Natural killer cell (primary cell): ENCODE measurements around the gene TNIK. TPM values are rescaled to one million over a fixed set of nuclear protein-coding genes. Genes with fewer than 3 reads are reported as not detected.

Source experiments
- ATAC-seq, 3 donors: fragments of 150-1000 bp in 2 of 3; fragments of 200-7000 bp in 1 of 3; cut with Tn5 transposase; 1 replicate in 1 of 3; 2 replicates in 2 of 3; pipeline ENCODE4 v1.10.0; 2021; ENCODE audit warnings: mild to moderate bottlenecking in 2 of 3, moderate library complexity in 2 of 3
- DNase-seq, 2 donors: peaks; one replicate each; pipeline versions ENCODE4 v3.0.0 to v3.0.0-alpha.2; 2013 to 2021; ENCODE audit warnings: mixed read lengths in 1 of 2
- H3K27ac ChIP-seq: one replicate; pipeline ENCODE4 v1.5.1; 2013; ENCODE audit warnings: mild to moderate bottlenecking, low read length
- H3K27me3 ChIP-seq: one replicate; pipeline ENCODE4 v1.6.1; 2013; ENCODE audit warnings: low read length; ENCODE audit not compliant: control insufficient read depth, insufficient read depth
- H3K36me3 ChIP-seq: one replicate; pipeline ENCODE4 v1.6.1; 2013; ENCODE audit warnings: low read length; ENCODE audit not compliant: control insufficient read depth, insufficient read depth
- H3K4me1 ChIP-seq: one replicate; pipeline ENCODE4 v1.6.1; 2013; ENCODE audit warnings: low read length; ENCODE audit not compliant: control insufficient read depth, insufficient read depth
- H3K4me3 ChIP-seq: one replicate; pipeline ENCODE4 v1.5.1; 2013; ENCODE audit warnings: low read length
- H3K9me3 ChIP-seq: one replicate; pipeline ENCODE4 v1.6.1; 2013; ENCODE audit warnings: low read length; ENCODE audit not compliant: control insufficient read depth, insufficient read depth
- H3K27ac Mint-ChIP-seq, 2 donors: one replicate each; pipeline ENCODE4 v1.8.0; 2022; ENCODE audit warnings: mild to moderate bottlenecking in 2 of 2, mixed read lengths in 2 of 2, moderate library complexity in 1 of 2
- H3K27me3 Mint-ChIP-seq, 2 donors: one replicate each; pipeline ENCODE4 v1.8.0; 2022; ENCODE audit warnings: low read depth in 2 of 2, mixed read lengths in 2 of 2
- H3K36me3 Mint-ChIP-seq: one replicate; pipeline ENCODE4 v1.8.0; 2022; ENCODE audit warnings: mixed read lengths
- H3K4me1 Mint-ChIP-seq, 2 donors: one replicate each; pipeline ENCODE4 v1.8.0; 2022; ENCODE audit warnings: mixed read lengths in 2 of 2
- H3K4me3 Mint-ChIP-seq: one replicate; pipeline ENCODE4 v1.8.0; 2022; ENCODE audit warnings: mild to moderate bottlenecking, moderate library complexity, mixed read lengths
- H3K9me3 Mint-ChIP-seq, 2 donors: one replicate each; pipeline ENCODE4 v1.8.0; 2022; ENCODE audit warnings: mixed read lengths in 2 of 2
- CTCF ChIP-seq: fragments of 200-600 bp; IDR thresholded peaks from one replicate; pipeline ENCODE4 v1.8.0; 2022; ENCODE audit warnings: antibody characterized with exemption
- WGBS: methylation state at CpG from one replicate; pipeline ENCODE4 v1.1.7; 2013; ENCODE audit warnings: missing lambda C conversion rate; ENCODE audit not compliant: insufficient coverage; 5-methylcytosine and 5-hydroxymethylcytosine counted together
- intact Hi-C: fragments of 100-400 bp; cut with micrococcal nuclease; formaldehyde crosslinking; loops from one replicate; pipeline ENCODE4 v1.14.2; 2022
- total RNA-seq, 4 donors: library from RNA; stranded (reverse); fragments of 120-200 nt in 1 of 4; gene quantifications; one replicate each; pipeline versions ENCODE4 v1.2.3 to v1.2.4, GENCODE V29; 2013 to 2022

The TNIK gene
- total RNA-seq, 3 donors from 2014 or later (not counting 1 experiment from before 2014, with no cell fraction given) = 93.7 to 122 (median 119) TPM

DNA sequence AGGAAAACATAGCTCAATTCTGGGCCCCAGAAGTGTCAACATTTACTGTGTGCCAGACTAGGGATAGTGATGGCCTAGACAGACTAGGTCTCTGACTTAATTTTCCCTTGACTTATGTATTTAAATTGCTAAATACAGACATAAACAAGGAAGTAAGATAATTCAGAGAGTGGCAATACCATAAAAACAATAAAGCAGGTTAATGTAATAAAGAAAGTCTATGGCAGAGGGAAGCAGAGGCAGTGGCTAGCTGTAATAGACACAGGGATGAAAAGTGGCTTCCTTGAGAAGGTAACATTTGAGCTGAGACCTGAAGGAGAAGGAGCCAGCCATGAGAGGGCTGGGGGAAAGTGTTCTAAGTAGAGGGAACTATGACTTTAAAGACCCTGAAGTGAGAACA lies 95.7 kb downstream of the TNIK start:
- H3K4me3 Mint-ChIP-seq = no peak overlapping the region

GRCh38 chr3:171363202-171363601 lies 97.0 kb downstream of the TNIK start:
- peak overlapping the region in 1 of 2 donors; percentile 22 for H3K27ac Mint-ChIP-seq
- Histone ChIP-seq H3K4me1 (no peaks in the 10 kb centered on the region), H3K4me3 (no peak overlapping the region), H3K27ac (no peak overlapping the region), H3K36me3 (no peaks in the 10 kb centered on the region), H3K9me3 (no peaks in the 10 kb centered on the region), H3K27me3 (no peaks in the 10 kb centered on the region)
- no peak overlapping the region for H3K4me3 Mint-ChIP-seq
- TF ChIP-seq CTCF = no peak
- intact Hi-C loops = no loop called here
- ATAC-seq = no peak
- DNase-seq = no peak
- peaks cover 65 to 82% of the 10 kb centered on the region in 2 donors for H3K4me1 Mint-ChIP-seq
- no peaks in the 10 kb centered on the region for H3K27me3 Mint-ChIP-seq
- WGBS = 100% methylated on average over 1 of the region's 2 CpGs
- H3K9me3 Mint-ChIP-seq = no peaks in the 10 kb centered on the region
- H3K36me3 Mint-ChIP-seq = no peaks in the 10 kb centered on the region

More for the DNA sequence above, 95.7 kb downstream of the TNIK start:
- Mint-ChIP-seq H3K4me1 (peaks cover 53 to 77% of the 10 kb centered on the region in 2 donors), H3K27me3 (no peaks in the 10 kb centered on the region), H3K36me3 (no peaks in the 10 kb centered on the region), H3K9me3 (no peaks in the 10 kb centered on the region), H3K27ac (peak overlapping the region in 1 of 2 donors; percentile 32)
- no peaks in the 10 kb centered on the region for H3K9me3 ChIP-seq
- no peak overlapping the region for H3K27ac ChIP-seq
- H3K36me3 ChIP-seq = peaks cover 4% of the 10 kb centered on the region
- ATAC-seq (no peak), DNase-seq (no peak)
- H3K27me3 ChIP-seq = no peaks in the 10 kb centered on the region
- H3K4me1 ChIP-seq = no peaks in the 10 kb centered on the region
- TF ChIP-seq CTCF = no peak
- intact Hi-C loops = no loop called here
- H3K4me3 ChIP-seq = no peak overlapping the region

DNA sequence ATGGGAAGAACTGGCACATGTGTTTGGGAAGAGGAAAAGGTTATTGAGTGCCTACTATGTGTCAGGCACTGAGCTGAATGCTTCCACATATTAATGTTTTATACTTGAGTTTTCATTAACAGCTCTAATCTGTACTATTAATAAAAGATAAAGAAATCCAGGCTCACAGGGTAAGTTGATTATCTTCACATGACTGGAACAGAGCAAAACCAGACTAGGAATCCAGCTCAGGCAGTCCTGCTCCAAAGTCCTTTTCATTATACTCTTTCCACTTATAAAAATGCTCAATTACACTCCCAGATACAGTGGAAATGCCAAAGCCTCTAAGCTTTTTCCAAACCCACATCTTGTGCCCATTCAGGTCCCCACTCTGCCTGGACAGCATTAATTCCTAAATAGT lies 97.6 kb downstream of the TNIK start:
- DNase-seq (no peak), ATAC-seq (no peak)
- TF ChIP-seq CTCF = no peak
- no peak overlapping the region for H3K4me3 Mint-ChIP-seq
- Histone ChIP-seq H3K27ac (no peak overlapping the region), H3K4me3 (no peak overlapping the region), H3K9me3 (no peaks in the 10 kb centered on the region), H3K4me1 (no peaks in the 10 kb centered on the region), H3K36me3 (no peaks in the 10 kb centered on the region), H3K27me3 (no peaks in the 10 kb centered on the region)
- no peaks in the 10 kb centered on the region for H3K36me3 Mint-ChIP-seq
- peak overlapping the region in 1 of 2 donors; percentile 22 for H3K27ac Mint-ChIP-seq
- peaks cover 69 to 78% of the 10 kb centered on the region in 2 donors for H3K4me1 Mint-ChIP-seq
- H3K9me3 Mint-ChIP-seq = no peaks in the 10 kb centered on the region
- no peaks in the 10 kb centered on the region for H3K27me3 Mint-ChIP-seq
- intact Hi-C loops = no loop called here

- ATAC-seq = peak in 1 of 3 donors; percentile 53
Measured at GRCh38 chr3:171358881-171359198, 101.4 kb downstream of the TNIK start.

More at GRCh38 chr3:171358881-171359198, 101.4 kb downstream of the TNIK start:
- 83% methylated on average over 2 of the region's 2 CpGs for WGBS
- Mint-ChIP-seq H3K36me3 (no peaks in the 10 kb centered on the region), H3K9me3 (no peaks in the 10 kb centered on the region), H3K27me3 (no peaks in the 10 kb centered on the region), H3K27ac (peak overlapping the region; percentile 34 to 37), H3K4me3 (no peak overlapping the region), H3K4me1 (peaks cover 87 to 89% of the 10 kb centered on the region in 2 donors)
- no peak for DNase-seq
- Histone ChIP-seq H3K9me3 (no peaks in the 10 kb centered on the region), H3K27ac (no peak overlapping the region), H3K36me3 (no peaks in the 10 kb centered on the region), H3K4me3 (no peak overlapping the region), H3K4me1 (no peaks in the 10 kb centered on the region), H3K27me3 (no peaks in the 10 kb centered on the region)
- intact Hi-C loops = no loop called here
- TF ChIP-seq CTCF = no peak
